Neural progenitor cell (in vitro differentiated cells): ENCODE measurements around the gene NUP62.

Experiments used
- EZH2 ChIP-seq: fragments of 200-600 bp; sonication (generic); IDR thresholded peaks from 2 replicates; pipeline ENCODE4 v1.6.1; 2017; ENCODE audit warnings: antibody characterized with exemption, mild to moderate bottlenecking, moderate library complexity
- TF ChIP-seq, protein P1 (sequence below): fragments of 200-600 bp; sonication (generic); IDR thresholded peaks from 2 replicates; pipeline ENCODE4 v1.5.1; 2017; ENCODE audit warnings: antibody characterized with exemption, mild to moderate bottlenecking

DNA sequence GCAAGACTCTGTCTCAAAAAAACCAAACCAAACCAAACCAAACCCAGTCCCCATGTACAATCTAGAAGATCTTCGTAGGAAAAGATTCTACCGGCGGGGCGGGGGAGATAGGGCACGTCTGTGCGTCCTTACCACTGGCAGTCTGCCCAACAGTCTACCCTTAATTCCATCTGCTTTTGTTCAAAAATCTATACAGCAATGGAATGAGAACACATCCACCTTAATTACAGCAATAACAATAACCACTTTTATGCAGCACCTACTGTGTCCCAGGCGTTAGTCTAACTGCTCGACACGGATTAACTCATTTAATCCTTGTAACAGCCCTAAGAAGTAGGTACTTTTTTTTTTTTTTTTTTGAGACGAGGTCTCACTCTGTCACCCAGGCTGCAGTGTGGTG, 2.8 kb downstream of the NUP62 start:
- TF ChIP-seq, protein P1, sequence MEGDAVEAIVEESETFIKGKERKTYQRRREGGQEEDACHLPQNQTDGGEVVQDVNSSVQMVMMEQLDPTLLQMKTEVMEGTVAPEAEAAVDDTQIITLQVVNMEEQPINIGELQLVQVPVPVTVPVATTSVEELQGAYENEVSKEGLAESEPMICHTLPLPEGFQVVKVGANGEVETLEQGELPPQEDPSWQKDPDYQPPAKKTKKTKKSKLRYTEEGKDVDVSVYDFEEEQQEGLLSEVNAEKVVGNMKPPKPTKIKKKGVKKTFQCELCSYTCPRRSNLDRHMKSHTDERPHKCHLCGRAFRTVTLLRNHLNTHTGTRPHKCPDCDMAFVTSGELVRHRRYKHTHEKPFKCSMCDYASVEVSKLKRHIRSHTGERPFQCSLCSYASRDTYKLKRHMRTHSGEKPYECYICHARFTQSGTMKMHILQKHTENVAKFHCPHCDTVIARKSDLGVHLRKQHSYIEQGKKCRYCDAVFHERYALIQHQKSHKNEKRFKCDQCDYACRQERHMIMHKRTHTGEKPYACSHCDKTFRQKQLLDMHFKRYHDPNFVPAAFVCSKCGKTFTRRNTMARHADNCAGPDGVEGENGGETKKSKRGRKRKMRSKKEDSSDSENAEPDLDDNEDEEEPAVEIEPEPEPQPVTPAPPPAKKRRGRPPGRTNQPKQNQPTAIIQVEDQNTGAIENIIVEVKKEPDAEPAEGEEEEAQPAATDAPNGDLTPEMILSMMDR, result no peak
- TF ChIP-seq EZH2, result no peak
